Fibroblast of the aortic adventitia (primary cell): ENCODE measurements around the gene ACSF3. TPM values are rescaled to one million over a fixed set of nuclear protein-coding genes. Genes with fewer than 3 reads are reported as not detected.

Source experiments
- DNase-seq: peaks from one replicate; pipeline ENCODE4 v3.0.0-alpha.2; 2010; ENCODE audit warnings: low read depth
- H3K4me3 ChIP-seq: 2 replicates; pipeline ENCODE4 v1.5.1; 2011; ENCODE audit warnings: low read depth, mild to moderate bottlenecking, control low read depth, low read length, moderate library complexity
- CTCF ChIP-seq: IDR thresholded peaks from 2 replicates; pipeline ENCODE4 v1.5.1; 2011; ENCODE audit warnings: mild to moderate bottlenecking, low read length, control low read depth, inconsistent platforms; ENCODE audit not compliant: insufficient read depth
- total RNA-seq: library from RNA; depleted of rRNA; stranded (reverse); fragments of >200 nt; gene quantifications from 2 replicates; pipeline ENCODE4 v1.2.3, GENCODE V29; 2012; ENCODE audit warnings: low replicate concordance

ACSF3 gene
- total RNA-seq, 1 donor, result 17.6 TPM

GRCh38 chr16:89166696-89167424 is 73.2 kb downstream of the ACSF3 start:
- no peak for TF ChIP-seq CTCF
- no peak for DNase-seq
- no peak overlapping the region for H3K4me3 ChIP-seq

DNA sequence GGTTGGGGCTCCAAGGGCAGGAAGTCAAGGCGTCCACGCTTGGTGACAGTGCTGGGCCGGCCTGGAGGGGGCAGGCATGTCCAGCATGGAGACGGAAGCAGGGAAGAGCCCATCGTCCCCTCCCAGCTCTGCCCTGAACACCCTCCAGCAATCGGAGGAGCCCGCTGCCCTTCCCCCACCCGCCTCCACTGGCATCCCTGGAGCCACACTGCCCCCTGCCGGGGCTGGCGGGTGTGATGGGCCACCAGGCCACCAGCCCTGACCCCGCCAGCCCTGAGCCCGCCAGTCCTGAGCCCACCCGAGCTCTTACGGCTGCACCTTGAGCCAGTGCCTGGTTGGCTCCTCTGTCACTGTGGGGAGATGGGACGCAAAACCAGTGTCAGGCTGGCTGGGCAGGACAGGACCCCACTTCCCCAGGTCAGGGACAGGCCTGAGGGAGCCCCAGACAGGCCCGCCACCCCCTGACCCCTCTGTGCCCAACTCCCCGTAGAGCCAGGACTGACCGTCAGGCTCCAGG is 73.8 kb downstream of the ACSF3 start:
- no peak overlapping the region for H3K4me3 ChIP-seq
- peak; percentile 83 for TF ChIP-seq CTCF
- DNase-seq, result peak; percentile 67

GRCh38 chr16:89168381-89169189 is 74.9 kb downstream of the ACSF3 start:
- no peak overlapping the region for H3K4me3 ChIP-seq
- no peak for DNase-seq
- TF ChIP-seq CTCF, result peak; percentile 5

GRCh38 chr16:89169778-89170177 is 76.1 kb downstream of the ACSF3 start:
- no peak for DNase-seq
- no peak overlapping the region for H3K4me3 ChIP-seq
- TF ChIP-seq CTCF, result no peak

DNA sequence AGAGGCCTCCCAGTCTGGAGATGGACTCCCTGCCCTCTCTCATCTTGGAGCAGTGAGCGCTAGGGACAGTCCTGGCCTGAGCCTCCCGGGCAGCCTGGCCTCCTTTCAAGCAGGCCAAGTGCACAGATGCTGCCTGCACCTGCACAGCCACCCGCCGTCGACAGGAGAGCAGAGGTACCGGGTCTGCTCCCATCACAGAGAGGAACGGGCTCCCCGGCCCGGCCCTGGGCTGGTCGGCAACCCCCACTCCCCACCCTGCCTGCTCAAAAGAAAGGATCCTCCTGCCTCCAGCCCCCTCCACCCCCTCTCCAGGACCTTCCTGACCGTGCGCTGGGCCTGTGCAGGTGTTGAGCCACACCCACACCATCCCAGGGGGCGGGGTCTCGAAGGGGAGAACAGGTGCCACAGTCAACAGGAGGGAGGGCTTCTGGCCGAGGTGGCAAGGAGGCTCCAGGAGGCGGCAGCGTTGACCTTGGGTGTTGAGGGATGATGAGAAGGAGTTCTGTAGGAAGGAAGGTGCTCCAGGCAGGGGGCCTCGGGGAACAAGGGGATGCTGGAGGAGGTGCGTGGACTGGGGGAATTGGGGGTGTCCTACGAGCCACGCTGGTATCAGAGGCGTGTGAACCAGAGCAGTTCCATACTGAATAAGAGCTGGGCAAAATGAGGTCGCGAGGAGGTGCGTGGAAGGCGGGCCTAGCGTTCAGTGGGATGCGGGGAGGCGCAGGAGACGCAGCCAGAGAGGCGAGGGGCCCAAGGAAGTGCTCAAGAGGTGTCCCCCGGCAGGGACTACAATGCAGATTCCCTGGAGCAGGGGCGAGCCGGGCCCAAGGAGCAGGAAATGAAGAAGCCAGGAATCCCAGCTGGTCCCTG is 76.9 kb downstream of the ACSF3 start:
- TF ChIP-seq CTCF, result no peak
- peak overlapping the region; percentile 33 for H3K4me3 ChIP-seq
- DNase-seq, result no peak
